Measurements from ENCODE around the gene SLC29A3. TPM values are rescaled to one million over a fixed set of nuclear protein-coding genes. Genes with fewer than 3 reads are reported as not detected.

The SLC29A3 gene
- polyA plus RNA-seq, 1 donor (not counting 4 experiments of a cell fraction or from before 2014, with no cell fraction given) = 0.52 TPM

DNA sequence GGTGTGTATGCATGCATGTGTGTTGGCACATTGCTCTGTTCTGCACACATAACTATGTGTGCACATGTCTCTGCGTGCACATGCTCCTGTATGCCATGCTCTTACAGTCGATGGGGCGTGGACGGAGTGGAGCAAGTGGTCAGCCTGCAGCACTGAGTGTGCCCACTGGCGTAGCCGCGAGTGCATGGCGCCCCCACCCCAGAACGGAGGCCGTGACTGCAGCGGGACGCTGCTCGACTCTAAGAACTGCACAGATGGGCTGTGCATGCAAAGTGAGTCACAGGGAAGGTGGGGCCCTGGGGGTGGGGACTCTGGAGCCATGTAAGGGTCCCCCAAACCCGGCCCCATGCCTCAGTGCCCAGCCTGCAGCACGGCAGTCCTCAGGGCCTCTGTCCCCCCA, 30.6 kb upstream of the SLC29A3 start:
- FAIRE-seq (no peak), DNase-seq (ENCODE audit: low read depth, low spot score) (no peak)
- Histone ChIP-seq H3K27ac (ENCODE audit: control insufficient read depth, insufficient read depth, low read length) (no peak overlapping the region), H2AFZ (ENCODE audit: control insufficient read depth, low read length) (no peak overlapping the region), H3K27me3 (ENCODE audit: control insufficient read depth, extremely low read depth, insufficient read depth, low read length) (no peaks in the 10 kb centered on the region), H3K4me3 (ENCODE audit: control insufficient read depth in 2 of 3, extremely low read depth in 1 of 3, insufficient read depth in 2 of 3, low read depth in 1 of 3, low read length in 3 of 3) (no peak overlapping the region), H3K9me3 (ENCODE audit: control insufficient read depth, low read depth, low read length) (no peaks in the 10 kb centered on the region), H4K20me1 (ENCODE audit: control insufficient read depth, extremely low read depth, insufficient read depth, low read length) (peaks cover 5% of the 10 kb centered on the region), H3K9ac (ENCODE audit: control insufficient read depth, extremely low read depth, insufficient read depth, low read length) (no peak overlapping the region), H3K9me1 (ENCODE audit: control insufficient read depth, extremely low read depth, insufficient read depth, low read length) (no peaks in the 10 kb centered on the region), H3K4me2 (ENCODE audit: control insufficient read depth, extremely low read depth, insufficient read depth, low read depth, low read length) (no peak overlapping the region), H3K79me2 (ENCODE audit: control insufficient read depth, insufficient read depth, low read length) (no peaks in the 10 kb centered on the region), H3K4me1 (ENCODE audit: control insufficient read depth, extremely low read depth, insufficient read depth, low read length) (no peaks in the 10 kb centered on the region), H3K36me3 (ENCODE audit: control insufficient read depth in 2 of 2, extremely low read depth in 1 of 2, insufficient read depth in 2 of 2, low read length in 2 of 2) (peaks cover 0 to 2% of the 10 kb centered on the region in 2 experiments)
- dilution Hi-C loops (cut with MboI; ENCODE audit: extremely low pct_ligation_motif_present, low sequenced_read_pairs) = no loop called here
- TF ChIP-seq, protein P1, sequence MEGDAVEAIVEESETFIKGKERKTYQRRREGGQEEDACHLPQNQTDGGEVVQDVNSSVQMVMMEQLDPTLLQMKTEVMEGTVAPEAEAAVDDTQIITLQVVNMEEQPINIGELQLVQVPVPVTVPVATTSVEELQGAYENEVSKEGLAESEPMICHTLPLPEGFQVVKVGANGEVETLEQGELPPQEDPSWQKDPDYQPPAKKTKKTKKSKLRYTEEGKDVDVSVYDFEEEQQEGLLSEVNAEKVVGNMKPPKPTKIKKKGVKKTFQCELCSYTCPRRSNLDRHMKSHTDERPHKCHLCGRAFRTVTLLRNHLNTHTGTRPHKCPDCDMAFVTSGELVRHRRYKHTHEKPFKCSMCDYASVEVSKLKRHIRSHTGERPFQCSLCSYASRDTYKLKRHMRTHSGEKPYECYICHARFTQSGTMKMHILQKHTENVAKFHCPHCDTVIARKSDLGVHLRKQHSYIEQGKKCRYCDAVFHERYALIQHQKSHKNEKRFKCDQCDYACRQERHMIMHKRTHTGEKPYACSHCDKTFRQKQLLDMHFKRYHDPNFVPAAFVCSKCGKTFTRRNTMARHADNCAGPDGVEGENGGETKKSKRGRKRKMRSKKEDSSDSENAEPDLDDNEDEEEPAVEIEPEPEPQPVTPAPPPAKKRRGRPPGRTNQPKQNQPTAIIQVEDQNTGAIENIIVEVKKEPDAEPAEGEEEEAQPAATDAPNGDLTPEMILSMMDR (optimal IDR thresholded peaks at IDR 0.05 in 1 of 3, IDR thresholded peaks at IDR 0.05 in 1 of 3, conservative IDR thresholded peaks at IDR 0.05 in 1 of 3; ENCODE audit: extremely low read depth in 1 of 3, insufficient read depth in 2 of 3, low read length in 3 of 3) = no peak
- no peak for TF ChIP-seq EZH2 (IDR thresholded peaks at IDR 0.05; ENCODE audit: low read length)

DNA sequence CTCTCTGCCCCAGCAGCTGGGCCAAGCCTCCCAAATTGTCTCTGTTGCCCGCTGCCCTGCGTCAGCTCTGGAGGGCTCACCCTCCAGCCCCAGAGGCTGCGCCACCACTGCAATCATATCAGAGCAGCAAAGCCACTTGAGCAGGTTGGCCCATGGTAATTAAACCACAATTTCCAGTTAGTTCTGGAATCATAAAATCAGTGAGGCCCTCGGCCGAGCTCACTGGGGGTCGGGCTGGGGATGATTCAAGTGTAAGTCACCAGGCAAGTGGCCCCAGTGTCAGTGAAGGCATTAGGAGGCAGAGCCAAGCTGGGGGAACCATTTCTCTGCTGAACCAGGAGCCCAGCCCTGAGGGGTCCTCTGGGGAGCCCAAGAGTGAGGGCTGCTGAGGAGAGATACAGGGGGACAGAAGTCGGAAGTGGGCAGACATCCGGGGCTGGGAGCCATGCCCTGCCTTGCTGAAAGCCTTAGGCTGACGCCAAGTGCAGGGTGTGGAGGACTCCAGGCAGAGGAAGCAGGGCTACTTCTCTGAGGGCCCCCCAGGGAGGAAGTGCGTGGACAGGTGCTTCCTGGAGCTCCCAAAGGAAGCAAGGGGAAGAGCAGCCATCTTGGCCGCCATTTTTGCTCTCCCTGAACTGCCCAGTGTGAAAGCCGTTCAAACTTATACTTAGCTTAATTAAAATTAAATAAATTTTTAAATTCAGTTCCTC, 29.5 kb upstream of the SLC29A3 start:
- peaks cover 0 to 2% of the 10 kb centered on the region in 2 experiments for H3K36me3 ChIP-seq (ENCODE audit: control insufficient read depth in 2 of 2, extremely low read depth in 1 of 2, insufficient read depth in 2 of 2, low read length in 2 of 2)
- H3K9me1 ChIP-seq (ENCODE audit: control insufficient read depth, extremely low read depth, insufficient read depth, low read length) = no peaks in the 10 kb centered on the region
- no peaks in the 10 kb centered on the region for H3K79me2 ChIP-seq (ENCODE audit: control insufficient read depth, insufficient read depth, low read length)
- no peaks in the 10 kb centered on the region for H3K9me3 ChIP-seq (ENCODE audit: control insufficient read depth, low read depth, low read length)
- no peak overlapping the region for H3K9ac ChIP-seq (ENCODE audit: control insufficient read depth, extremely low read depth, insufficient read depth, low read length)
- no peaks in the 10 kb centered on the region for H3K27me3 ChIP-seq (ENCODE audit: control insufficient read depth, extremely low read depth, insufficient read depth, low read length)
- H2AFZ ChIP-seq (ENCODE audit: control insufficient read depth, low read length) = no peak overlapping the region
- dilution Hi-C loops (cut with MboI; ENCODE audit: extremely low pct_ligation_motif_present, low sequenced_read_pairs) = no loop called here
- FAIRE-seq (no peak), DNase-seq (ENCODE audit: low read depth, low spot score) (no peak)
- TF ChIP-seq, protein P1 (optimal IDR thresholded peaks at IDR 0.05 in 1 of 3, IDR thresholded peaks at IDR 0.05 in 1 of 3, conservative IDR thresholded peaks at IDR 0.05 in 1 of 3; ENCODE audit: extremely low read depth in 1 of 3, insufficient read depth in 2 of 3, low read length in 3 of 3) = no peak
- no peak for TF ChIP-seq EZH2 (IDR thresholded peaks at IDR 0.05; ENCODE audit: low read length)
- H4K20me1 ChIP-seq (ENCODE audit: control insufficient read depth, extremely low read depth, insufficient read depth, low read length) = peaks cover 8% of the 10 kb centered on the region
- no peak overlapping the region for H3K4me2 ChIP-seq (ENCODE audit: control insufficient read depth, extremely low read depth, insufficient read depth, low read depth, low read length)
- peaks cover 4% of the 10 kb centered on the region for H3K4me1 ChIP-seq (ENCODE audit: control insufficient read depth, extremely low read depth, insufficient read depth, low read length)
- no peak overlapping the region for H3K27ac ChIP-seq (ENCODE audit: control insufficient read depth, insufficient read depth, low read length)
- no peak overlapping the region for H3K4me3 ChIP-seq (ENCODE audit: control insufficient read depth in 2 of 3, extremely low read depth in 1 of 3, insufficient read depth in 2 of 3, low read depth in 1 of 3, low read length in 3 of 3)
